Sigmoid colon (tissue), 7 donors: ENCODE results near the gene CD84. TPM values are rescaled to one million over a fixed set of nuclear protein-coding genes. Genes with fewer than 3 reads are reported as not detected.
"Not testable (repeated sequence)": the region's sequence is repeated elsewhere in the genome, so short reads cannot be mapped to it uniquely, and the experiment has no call there.

Source experiments
- DNase-seq: peaks from one replicate; pipeline ENCODE4 v3.0.0-alpha.2; 2019
- H3K27ac ChIP-seq, 4 donors: fragments of 200-600 bp; sonication (generic); one replicate each; pipeline ENCODE4 v1.5.1; 2016 to 2019; ENCODE audit warnings: mild to moderate bottlenecking in 1 of 4
- H3K27me3 ChIP-seq, 3 donors: fragments of 200-600 bp; sonication (generic); one replicate each; pipeline ENCODE4 v1.5.1; 2019; ENCODE audit warnings: mild to moderate bottlenecking in 1 of 3
- H3K36me3 ChIP-seq, 4 donors: fragments of 200-600 bp; sonication (generic); one replicate each; pipeline ENCODE4 v1.5.1; 2016 to 2019
- H3K4me1 ChIP-seq, 4 donors: fragments of 200-600 bp; sonication (generic); one replicate each; pipeline ENCODE4 v1.5.1; 2017 to 2019
- H3K4me3 ChIP-seq, 4 donors: fragments of 200-600 bp; sonication (generic); one replicate each; pipeline ENCODE4 v1.5.1; 2017 to 2019; ENCODE audit warnings: mild to moderate bottlenecking in 2 of 4, moderate library complexity in 1 of 4
- H3K9me3 ChIP-seq, 4 donors: fragments of 200-600 bp in 3 of 4; sonication (generic) in 3 of 4; one replicate each; pipeline versions ENCODE4 v1.5.1 to v1.6.1; 2013 to 2019
- CTCF ChIP-seq, 4 experiments: fragments of 450-650 bp in 3 of 4; fragments of 200-600 bp in 1 of 4; IDR thresholded peaks; one replicate each; pipeline ENCODE4 v1.5.1; 2016 to 2019; ENCODE audit warnings: antibody characterized with exemption in 4 of 4, mild to moderate bottlenecking in 3 of 4, moderate library complexity in 2 of 4
- EP300 ChIP-seq, 4 donors: sonication (generic); formaldehyde crosslinking; IDR thresholded peaks; one replicate each; pipeline ENCODE4 v1.6.1; 2017; ENCODE audit warnings: antibody characterized with exemption in 4 of 4
- POLR2A ChIP-seq, 2 donors: fragments of 450-650 bp; IDR thresholded peaks; one replicate each; pipeline ENCODE4 v1.6.1; 2016; ENCODE audit warnings: antibody characterized with exemption in 2 of 2, mild to moderate bottlenecking in 2 of 2, moderate library complexity in 2 of 2
- POLR2AphosphoS5 ChIP-seq, 4 donors: sonication (generic); formaldehyde crosslinking; IDR thresholded peaks; one replicate each; pipeline ENCODE4 v1.6.1; 2017; ENCODE audit warnings: antibody characterized with exemption in 4 of 4
- WGBS, 2 donors: extraction: QIAGEN DNeasy Blood & Tissue Kit; methylation state at CpG; one replicate each; pipeline ENCODE4 v1.1.7; 2013; 5-methylcytosine and 5-hydroxymethylcytosine counted together
- intact Hi-C: fragments of 100-400 bp; cut with DNase I; formaldehyde crosslinking; loops from one replicate; pipeline ENCODE4 v1.15.1; 2023
- polyA plus RNA-seq, 3 donors: library from polyadenylated mRNA; stranded (reverse); fragments of 200-250 nt; gene quantifications; one replicate each; pipeline ENCODE4 v1.2.3, GENCODE V29; 2013
- total RNA-seq, 4 donors: library from RNA; depleted of rRNA; stranded (reverse); fragments of >200 nt; gene quantifications; one replicate each; pipeline ENCODE4 v1.1.0, GENCODE V29; 2016
- donor health status: healthy with polysubstance abuse.
- donor health status: Bipolar disorder and iron deficiency.
- donor health status: healthy.

CD84 gene
- total and polyA plus RNA-seq, 7 donors = 0.60 to 7.5 (median 3.2) TPM

DNA sequence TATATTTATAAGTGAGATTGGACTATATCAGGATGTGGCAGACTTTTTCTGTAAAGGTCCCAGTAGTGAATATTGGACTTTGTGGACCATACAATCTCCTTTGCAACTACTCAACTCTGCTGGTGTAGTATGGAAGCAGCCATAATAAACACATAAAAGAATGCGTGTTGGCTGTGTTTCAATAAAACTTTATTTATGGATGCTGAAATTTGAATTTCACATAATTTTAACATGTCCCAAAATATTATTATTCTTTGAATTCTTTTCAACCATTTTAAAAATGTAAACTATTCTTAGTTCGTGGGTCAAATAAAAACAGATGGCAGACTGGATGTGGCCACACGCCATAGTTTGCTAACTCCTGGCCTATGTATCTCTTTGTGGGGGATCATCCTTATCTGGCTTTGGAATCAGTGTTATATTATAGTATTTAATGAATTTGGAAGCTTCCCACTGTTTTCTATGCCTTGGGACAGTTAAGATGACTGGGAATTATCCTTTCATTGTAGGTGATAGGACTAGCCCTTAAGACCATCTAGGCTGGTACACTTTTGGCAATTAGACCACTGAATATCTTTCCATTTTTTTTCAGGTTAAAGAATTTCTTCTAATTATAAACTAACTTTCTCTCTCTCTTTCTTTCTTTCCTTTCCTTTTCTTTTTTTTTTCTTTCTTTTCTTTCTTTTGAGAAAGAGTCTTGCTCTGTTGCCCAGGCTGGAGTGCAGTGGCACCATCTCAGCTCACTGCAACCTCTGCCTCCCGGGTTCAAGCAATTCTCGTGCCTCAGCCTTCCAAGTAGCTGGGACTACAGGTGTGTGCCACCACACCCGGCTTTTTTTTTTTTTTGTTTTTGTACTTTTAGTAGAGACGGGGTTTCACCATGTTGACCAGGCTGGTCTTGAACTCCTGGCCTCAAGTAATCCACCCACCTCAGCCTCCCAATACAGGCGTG, 41.3 kb downstream of the CD84 start:
- Histone ChIP-seq H3K9me3 (peaks cover 0 to 6% (median 3%) of the 10 kb centered on the region in 4 donors), H3K27ac (no peak overlapping the region), H3K36me3 (no peaks in the 10 kb centered on the region), H3K4me3 (no peak overlapping the region), H3K4me1 (no peaks in the 10 kb centered on the region), H3K27me3 (no peaks in the 10 kb centered on the region)
- no peak for TF ChIP-seq CTCF (IDR thresholded peaks at IDR 0.05)
- no peak for TF ChIP-seq POLR2A (IDR thresholded peaks at IDR 0.05)
- no peak for TF ChIP-seq EP300 (IDR thresholded peaks at IDR 0.05)
- no peak for TF ChIP-seq POLR2AphosphoS5 (IDR thresholded peaks at IDR 0.05)
- 51 to 87% methylated on average over 8 of the region's 8 CpGs for WGBS, 2 donors
- no peak for DNase-seq
- intact Hi-C loops = no loop called here

GRCh38 chr1:160534823-160535605, 44.3 kb downstream of the CD84 start:
- Histone ChIP-seq H3K4me3 (no peak overlapping the region), H3K27ac (no peak overlapping the region), H3K9me3 (peaks cover 0 to 6% (median 3%) of the 10 kb centered on the region in 4 donors), H3K4me1 (no peaks in the 10 kb centered on the region), H3K36me3 (no peaks in the 10 kb centered on the region), H3K27me3 (no peaks in the 10 kb centered on the region)
- WGBS, 2 donors = 92 to 97% methylated on average over 3 of the region's 3 CpGs
- no peak for DNase-seq
- TF ChIP-seq POLR2AphosphoS5 (IDR thresholded peaks at IDR 0.05) (no peak), EP300 (IDR thresholded peaks at IDR 0.05) (no peak), POLR2A (IDR thresholded peaks at IDR 0.05) (no peak), CTCF (IDR thresholded peaks at IDR 0.05) (no peak)
- intact Hi-C loops = no loop called here

DNA sequence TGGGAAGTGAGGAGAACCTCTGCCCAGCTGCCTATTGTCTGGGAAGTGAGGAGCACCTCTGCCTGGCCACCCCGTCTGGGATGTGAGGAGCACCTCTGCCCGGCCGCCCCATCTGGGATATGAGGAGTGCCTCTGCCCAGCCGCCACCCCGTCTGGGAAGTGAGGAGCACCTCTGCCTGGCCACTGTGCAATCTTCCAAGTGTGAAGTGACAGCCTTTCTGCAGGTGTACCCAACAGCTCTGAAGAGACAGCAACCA, 46.8 kb downstream of the CD84 start:
- intact Hi-C loops, DNase-seq, H3K4me1 ChIP-seq, H3K4me3 ChIP-seq, H3K27me3 ChIP-seq, H3K36me3 ChIP-seq, H3K27ac ChIP-seq, H3K9me3 ChIP-seq: not testable (repeated sequence)
- 90 to 97% methylated on average over 5 of the region's 5 CpGs for WGBS, 2 donors

- 93 to 96% methylated on average over 29 of the region's 29 CpGs for WGBS, 2 donors
- H3K27me3 ChIP-seq, H3K36me3 ChIP-seq, H3K4me3 ChIP-seq, intact Hi-C loops, H3K4me1 ChIP-seq, H3K9me3 ChIP-seq, DNase-seq, H3K27ac ChIP-seq: not testable (repeated sequence)
Measured at GRCh38 chr1:160531809-160532556, 47.3 kb downstream of the CD84 start.

DNA sequence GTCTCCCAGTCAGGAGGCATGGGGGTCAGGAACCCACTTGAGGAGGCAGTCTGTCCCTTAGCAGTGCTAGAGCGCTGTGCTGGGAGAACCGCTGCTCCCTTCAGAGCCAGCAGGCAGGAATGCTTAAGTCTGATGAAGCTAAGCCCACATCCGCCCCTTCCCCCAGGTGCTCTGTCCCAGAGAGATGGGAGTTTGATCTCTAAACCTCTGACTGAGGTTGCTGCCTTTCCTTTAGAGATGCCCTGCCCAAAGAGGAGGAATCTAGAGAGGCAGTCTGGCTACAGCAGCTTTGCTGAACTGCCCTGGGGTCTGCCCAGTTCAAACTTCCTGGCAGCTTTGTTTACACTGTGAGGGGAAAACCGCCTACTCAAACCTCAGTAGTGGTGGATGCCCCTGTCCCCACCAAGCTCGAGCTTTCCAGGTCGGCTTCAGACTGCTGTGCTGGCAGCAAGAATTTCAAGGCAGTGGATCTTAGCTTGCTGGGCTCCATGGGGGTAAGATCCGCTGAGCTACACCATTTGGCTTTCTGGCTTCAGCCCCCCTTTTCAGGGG, 49.8 kb downstream of the CD84 start:
- intact Hi-C loops, H3K27ac ChIP-seq, H3K9me3 ChIP-seq, H3K36me3 ChIP-seq, H3K27me3 ChIP-seq, H3K4me1 ChIP-seq, DNase-seq, H3K4me3 ChIP-seq: not testable (repeated sequence)
- 72 to 88% methylated on average over 7 of the region's 7 CpGs for WGBS, 2 donors

DNA sequence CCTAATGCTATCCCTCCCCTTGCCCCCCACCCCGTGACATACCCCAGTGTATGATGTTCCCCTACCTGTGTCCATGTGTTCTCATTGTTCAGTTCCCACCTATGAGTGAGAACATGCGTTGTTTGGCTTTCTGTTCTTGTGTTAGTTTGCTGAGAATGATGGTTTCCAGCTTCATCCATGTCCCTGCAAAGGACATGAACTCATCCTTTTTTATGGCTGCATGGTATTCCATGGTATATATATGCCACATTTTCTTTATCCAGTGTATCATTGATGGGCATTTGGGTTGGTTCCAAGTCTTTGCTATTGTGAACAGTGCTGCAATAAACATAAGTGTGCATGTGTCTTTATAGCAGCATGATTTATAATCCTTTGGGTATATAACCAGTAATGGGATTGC, 55.5 kb downstream of the CD84 start:
- WGBS, 2 donors = 96 to 97% methylated on average over 2 of the region's 2 CpGs
- H3K27me3 ChIP-seq, H3K36me3 ChIP-seq, H3K27ac ChIP-seq, H3K9me3 ChIP-seq, H3K4me1 ChIP-seq, H3K4me3 ChIP-seq, intact Hi-C loops, DNase-seq: not testable (repeated sequence)
